GM23248 (cell line): ENCODE data around the gene NSMF. TPM values are rescaled to one million over a fixed set of nuclear protein-coding genes. Genes with fewer than 3 reads are reported as not detected.

Experiments used
- DNase-seq: peaks from one replicate; pipeline ENCODE4 v3.0.0-alpha.2; 2015
- H2AFZ ChIP-seq: fragments of 200-600 bp; sonication (generic); 2 replicates; pipeline ENCODE4 v1.6.1; 2016; ENCODE audit warnings: antibody characterized with exemption
- H3F3A ChIP-seq: fragments of 200-600 bp; sonication (generic); 2 replicates; pipeline ENCODE4 v1.6.1; 2016; ENCODE audit warnings: mild to moderate bottlenecking, antibody characterized with exemption, mixed run types; ENCODE audit not compliant: insufficient read depth
- H3K27ac ChIP-seq: fragments of 200-600 bp; sonication (generic); 2 replicates; pipeline ENCODE4 v1.5.1; 2016; ENCODE audit warnings: mild to moderate bottlenecking
- H3K27me3 ChIP-seq: fragments of 200-600 bp; sonication (generic); replicated peaks from 2 replicates; pipeline ENCODE4 v1.6.1; 2016; ENCODE audit warnings: mild to moderate bottlenecking; ENCODE audit not compliant: insufficient read depth
- H3K36me3 ChIP-seq: fragments of 200-600 bp; sonication (generic); 2 replicates; pipeline ENCODE4 v1.6.1; 2016; ENCODE audit warnings: low read depth, mild to moderate bottlenecking
- H3K4me1 ChIP-seq: fragments of 200-600 bp; sonication (generic); 2 replicates; pipeline ENCODE4 v1.6.1; 2016; ENCODE audit warnings: mild to moderate bottlenecking; ENCODE audit not compliant: insufficient read depth
- H3K4me2 ChIP-seq: fragments of 200-600 bp; sonication (generic); one replicate; pipeline ENCODE4 v1.6.1; 2016; ENCODE audit warnings: mild to moderate bottlenecking; ENCODE audit not compliant: unreplicated experiment
- H3K4me3 ChIP-seq: fragments of 200-600 bp; sonication (generic); 2 replicates; pipeline ENCODE4 v1.5.1; 2016; ENCODE audit warnings: mild to moderate bottlenecking
- H3K79me2 ChIP-seq: fragments of 200-600 bp; sonication (generic); 2 replicates; pipeline ENCODE4 v1.6.1; 2016; ENCODE audit warnings: mild to moderate bottlenecking; ENCODE audit not compliant: insufficient read depth
- H3K9ac ChIP-seq: fragments of 200-600 bp; sonication (generic); 2 replicates; pipeline ENCODE4 v1.6.1; 2016; ENCODE audit warnings: mild to moderate bottlenecking
- H3K9me2 ChIP-seq: fragments of 200-600 bp; sonication (generic); 2 replicates; pipeline ENCODE4 v1.6.1; 2016; ENCODE audit warnings: mixed run types, mild to moderate bottlenecking, moderate library complexity; ENCODE audit not compliant: insufficient read depth
- H3K9me3 ChIP-seq: fragments of 200-600 bp; sonication (generic); one replicate; pipeline ENCODE4 v1.6.1; 2017; ENCODE audit warnings: low read depth
- H4K20me1 ChIP-seq: fragments of 200-600 bp; sonication (generic); 2 replicates; pipeline ENCODE4 v1.6.0; 2016; ENCODE audit not compliant: insufficient read depth
- EZH2 ChIP-seq: fragments of 200-600 bp; sonication (generic); IDR thresholded peaks from 2 replicates; pipeline ENCODE4 v1.6.1; 2018; ENCODE audit warnings: antibody characterized with exemption, mild to moderate bottlenecking; ENCODE audit not compliant: insufficient read depth, poor library complexity, severe bottlenecking
- EZH2phosphoT487 ChIP-seq: fragments of 200-600 bp; sonication (generic); IDR thresholded peaks from 2 replicates; pipeline ENCODE4 v1.6.1; 2018; ENCODE audit warnings: antibody characterized with exemption, moderate library complexity, mild to moderate bottlenecking, low read depth; ENCODE audit not compliant: insufficient read depth
- WGBS, 2 experiments: methylation state at CpG; one replicate each; pipeline ENCODE4 v1.1.6; 2015 to 2017; ENCODE audit warnings: low lambda C conversion rate in 2 of 2, low coverage in 1 of 2; ENCODE audit errors: missing lambda C conversion rate in 2 of 2; 5-methylcytosine and 5-hydroxymethylcytosine counted together
- in situ Hi-C: fragments of 300-500 bp; cut with MboI; formaldehyde crosslinking; loops from 2 replicates; pipeline ENCODE4 v1.15.0; 2020
- polyA plus RNA-seq: library from polyadenylated mRNA; unstranded; fragments of >200 nt; fragmentation: Nextera tagmentation; extraction: Ambion mirVana; gene quantifications from 2 replicates; pipeline ENCODE4 v1.2.1, GENCODE V29; 2016
- total RNA-seq: library from RNA; depleted of rRNA; stranded (reverse); fragments of >200 nt; shearing (Covaris generic); gene quantifications from 2 replicates; pipeline ENCODE4 v1.2.3, GENCODE V29; 2014

NSMF gene
- total and polyA plus RNA-seq, 2 experiments from 2014 or later = 13.5 to 29.1 TPM

DNA sequence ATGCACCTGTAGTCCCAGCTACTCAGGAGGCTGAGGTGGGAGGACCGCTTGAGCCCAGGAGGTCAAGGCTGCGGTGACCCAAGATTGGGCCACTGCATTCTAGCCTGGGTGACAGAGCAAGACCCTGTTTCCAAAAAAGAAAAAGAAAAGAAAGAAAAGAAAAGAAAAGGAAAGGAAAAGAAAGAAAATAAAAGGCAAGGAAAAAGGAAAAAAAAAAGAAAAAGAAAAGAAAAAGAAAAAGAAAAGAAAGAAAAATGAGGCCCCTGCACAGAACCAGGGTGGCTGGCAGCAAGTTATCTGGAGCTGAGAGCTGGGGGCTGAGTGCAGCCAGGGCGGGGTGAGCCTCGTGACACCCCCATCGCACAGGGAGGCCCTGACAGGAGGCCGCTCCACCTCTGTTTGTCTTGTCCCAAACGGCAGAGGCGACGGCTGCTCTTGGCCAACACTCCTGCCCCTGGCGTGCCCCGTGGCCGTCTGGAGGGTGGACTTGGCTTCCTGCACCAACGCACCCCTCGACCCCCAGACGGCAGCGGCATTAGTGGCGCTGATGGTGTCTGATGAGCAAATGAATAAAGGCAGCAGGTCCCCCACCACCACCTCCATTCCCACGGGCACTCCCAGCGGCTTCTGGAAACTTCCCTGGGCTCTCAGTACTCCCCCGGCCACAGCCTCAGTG is 52.9 kb downstream of the NSMF start:
- Histone ChIP-seq H3K4me3 (0 out of 2 replicates have a peak overlapping the region, but pooled peaks have one; percentile 62), H3K9me3 (no peaks in the 10 kb centered on the region), H3K9me2 (no peaks in the 10 kb centered on the region), H3K79me2 (no peaks in the 10 kb centered on the region), H3F3A (no peaks in the 10 kb centered on the region), H3K27me3 (no peaks in the 10 kb centered on the region), H3K9ac (peak overlapping the region; percentile 74; the same call in 1 of the 2 replicates), H2AFZ (0 out of 2 replicates have a peak overlapping the region, but pooled peaks have one; percentile 82), H3K27ac (no peak overlapping the region), H3K36me3 (no peaks in the 10 kb centered on the region), H4K20me1 (no peaks in the 10 kb centered on the region), H3K4me1 (0 out of 2 replicates have a peak, but pooled peaks cover 3% of the 10 kb centered on the region), H3K4me2 (peak overlapping the region; percentile 86)
- DNase-seq = no peak
- no peak for TF ChIP-seq EZH2phosphoT487
- TF ChIP-seq EZH2 = no peak
- 38 to 42% methylated on average over 17 to 20 of the region's 20 CpGs for WGBS, 2 experiments
- in situ Hi-C loops = loop anchor here (10.0 to 25.0 kb wide), 2 partner anchors 111 to 294 kb away; partner anchors contain the start of gene DPP7

DNA sequence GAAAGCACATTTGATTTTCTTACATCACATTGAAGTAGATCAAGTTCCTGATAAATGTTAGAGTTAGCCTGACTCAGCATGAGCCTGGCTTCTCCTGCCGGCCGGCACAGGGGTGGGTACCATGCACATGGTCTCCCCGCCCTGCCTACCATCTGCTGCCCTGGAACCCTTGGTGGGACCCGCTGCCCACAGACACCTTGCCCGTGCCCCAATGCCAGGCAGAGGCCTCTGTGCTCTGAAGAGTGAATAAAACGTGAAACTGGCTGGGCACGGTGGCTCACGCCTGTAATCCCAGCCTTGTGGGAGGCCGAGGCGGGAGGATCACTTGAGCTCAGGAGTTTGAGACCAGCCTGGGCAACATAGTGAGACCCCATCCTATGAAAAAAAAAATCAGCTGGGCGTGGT is 53.5 kb downstream of the NSMF start:
- Histone ChIP-seq H3K9me3 (no peaks in the 10 kb centered on the region), H3K79me2 (no peaks in the 10 kb centered on the region), H3K27ac (no peak overlapping the region), H3K27me3 (no peaks in the 10 kb centered on the region), H3K9ac (no peak overlapping the region), H3K36me3 (no peaks in the 10 kb centered on the region), H3K4me2 (no peak overlapping the region), H2AFZ (no peak overlapping the region), H3K9me2 (no peaks in the 10 kb centered on the region), H3F3A (no peaks in the 10 kb centered on the region), H4K20me1 (no peaks in the 10 kb centered on the region), H3K4me1 (0 out of 2 replicates have a peak, but pooled peaks cover 3% of the 10 kb centered on the region), H3K4me3 (no peak overlapping the region)
- DNase-seq = no peak
- TF ChIP-seq EZH2 (no peak), EZH2phosphoT487 (no peak)
- WGBS, 2 experiments = 89 to 90% methylated on average over 11 of the region's 11 CpGs
- in situ Hi-C loops = loop anchor here (10.0 to 25.0 kb wide), 2 partner anchors 111 to 293 kb away; partner anchors contain the start of gene DPP7

DNA sequence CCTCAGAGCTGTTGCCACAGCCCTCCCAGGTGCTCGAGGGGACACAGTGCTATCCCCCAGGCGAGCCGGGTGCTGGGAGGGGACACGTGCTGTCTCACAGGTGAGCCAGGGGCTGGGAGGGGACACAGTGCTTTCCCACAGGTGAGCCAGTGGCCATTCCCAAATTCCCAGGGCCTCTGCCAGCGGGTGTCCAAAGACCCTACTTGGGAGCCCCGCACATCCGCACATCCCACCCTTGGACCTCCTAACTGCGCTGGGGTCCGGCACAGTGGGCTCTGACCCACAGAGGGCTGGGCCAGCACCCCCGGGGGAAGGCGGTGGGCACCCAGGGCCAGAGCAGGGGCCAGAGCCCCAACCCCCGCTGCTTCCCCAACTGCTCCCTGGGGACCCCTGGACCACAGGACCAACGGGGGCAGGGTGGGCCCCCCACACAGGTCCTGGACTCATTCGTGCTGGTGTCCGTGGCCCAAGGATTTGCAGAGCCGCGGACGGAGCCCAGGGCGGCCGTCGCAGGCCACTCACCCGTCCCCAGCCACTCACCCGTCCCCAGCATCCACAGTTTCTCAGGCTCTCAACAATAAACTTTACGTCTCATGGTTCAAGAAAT is 54.1 kb downstream of the NSMF start:
- Histone ChIP-seq H3F3A (no peaks in the 10 kb centered on the region), H3K27ac (no peak overlapping the region), H4K20me1 (no peaks in the 10 kb centered on the region), H2AFZ (no peak overlapping the region), H3K9ac (no peak overlapping the region), H3K9me3 (no peaks in the 10 kb centered on the region), H3K27me3 (no peaks in the 10 kb centered on the region), H3K9me2 (no peaks in the 10 kb centered on the region), H3K4me2 (no peak overlapping the region), H3K4me3 (no peak overlapping the region), H3K79me2 (no peaks in the 10 kb centered on the region), H3K4me1 (0 out of 2 replicates have a peak, but pooled peaks cover 3% of the 10 kb centered on the region), H3K36me3 (no peaks in the 10 kb centered on the region)
- in situ Hi-C loops = loop anchor here (10.0 to 25.0 kb wide), 2 partner anchors 110 to 293 kb away; partner anchors contain the start of gene DPP7
- TF ChIP-seq EZH2phosphoT487 (no peak), EZH2 (no peak)
- no peak for DNase-seq
- WGBS, 2 experiments = 96 to 99% methylated on average over 15 to 23 of the region's 24 CpGs

- no peak for DNase-seq
- Histone ChIP-seq H3K27ac (no peak overlapping the region), H3F3A (no peaks in the 10 kb centered on the region), H2AFZ (no peak overlapping the region), H3K4me3 (no peak overlapping the region), H3K4me1 (0 out of 2 replicates have a peak, but pooled peaks cover 3% of the 10 kb centered on the region), H3K9ac (no peak overlapping the region), H4K20me1 (no peaks in the 10 kb centered on the region), H3K9me3 (no peaks in the 10 kb centered on the region), H3K79me2 (no peaks in the 10 kb centered on the region), H3K36me3 (no peaks in the 10 kb centered on the region), H3K9me2 (no peaks in the 10 kb centered on the region), H3K27me3 (no peaks in the 10 kb centered on the region), H3K4me2 (no peak overlapping the region)
- in situ Hi-C loops = loop anchor here (10.0 to 25.0 kb wide), 2 partner anchors 108 to 291 kb away; partner anchors contain the start of gene DPP7
- no peak for TF ChIP-seq EZH2
- no peak for TF ChIP-seq EZH2phosphoT487
- 87 to 91% methylated on average over 13 to 15 of the region's 15 CpGs for WGBS, 2 experiments
Observed at GRCh38 chr9:137403269-137403668, 55.9 kb downstream of the NSMF start.
